K562 (cell line): ENCODE measurements around the gene ATP9B. TPM values are rescaled to one million over a fixed set of nuclear protein-coding genes. Genes with fewer than 3 reads are reported as not detected.

Source experiments
- ATAC-seq: fragments of 200-7000 bp; cut with Tn5 transposase; 3 replicates; pipeline ENCODE4 v1.9.1; 2020; ENCODE audit warnings: moderate library complexity
- BruUV-seq: library from RNA; stranded (reverse); fragments of 400-500 nt; replicated peaks from 2 replicates; lab custom pipeline; 2021; lab: Mats Ljungman, UMichigan
- CTCF ChIA-PET: fragments of 300-600 bp; formaldehyde crosslinking; extraction: SDS; loops from one replicate; lab custom pipeline; 2021; ENCODE audit warnings: low intra/inter-chr PET ratio; lab: Yijun Ruan, JAX
- POLR2A ChIA-PET: fragments of 300-600, 350-650 bp; sonication (Branson Sonifier 250); formaldehyde crosslinking; extraction: SDS; loops from one replicate; lab custom pipeline; 2021; ENCODE audit warnings: antibody characterized with exemption, inconsistent platforms; lab: Yijun Ruan, JAX
- DNase-seq, 4 experiments: peaks; one replicate each; pipeline versions ENCODE4 v3.0.0 to v3.0.0-alpha.2; 2011 to 2018; ENCODE audit warnings: low spot score in 3 of 4, mixed read lengths in 3 of 4; ENCODE audit errors: extremely low read depth in 1 of 4
- FAIRE-seq: peaks from 2 replicates; lab custom pipeline; 2011; peaks lifted over from hg19 to GRCh38; lab: Jason Lieb, UNC
- H2AFZ ChIP-seq: 2 replicates; pipeline ENCODE4 v1.6.0; 2011; ENCODE audit warnings: low read depth, low read length, control low read depth, inconsistent platforms
- H3K27ac ChIP-seq: fragments of 200-600 bp; 3 replicates; pipeline ENCODE4 v1.8.0; 2011; ENCODE audit warnings: low read depth, mild to moderate bottlenecking, control low read depth, inconsistent platforms, low read length, moderate library complexity, mixed read lengths; ENCODE audit errors: extremely low read depth
- H3K27me3 ChIP-seq, 2 experiments: fragments of 300-600 bp in 1 of 2; 2 replicates in 1 of 2; 3 replicates in 1 of 2; pipeline versions ENCODE4 v1.6.0 to v1.8.0; 2011; ENCODE audit warnings: inconsistent platforms in 2 of 2, low read length in 2 of 2, mild to moderate bottlenecking in 1 of 2, mixed read lengths in 1 of 2, moderate library complexity in 1 of 2; ENCODE audit not compliant: control insufficient read depth in 2 of 2, insufficient read depth in 2 of 2
- H3K36me3 ChIP-seq: fragments of 300-600 bp; 3 replicates; pipeline ENCODE4 v1.8.0; 2011; ENCODE audit warnings: mild to moderate bottlenecking, low read length, inconsistent platforms; ENCODE audit not compliant: control insufficient read depth, insufficient read depth
- H3K4me1 ChIP-seq, 2 experiments: fragments of 200-600 bp in 1 of 2; replicated peaks in 1 of 2; 2 replicates in 1 of 2; 3 replicates in 1 of 2; pipeline versions ENCODE4 v1.5.1 to v1.8.0; 2011; ENCODE audit warnings: inconsistent platforms in 2 of 2, low read length in 2 of 2, mild to moderate bottlenecking in 1 of 2, mixed read lengths in 1 of 2, moderate library complexity in 1 of 2; ENCODE audit not compliant: control insufficient read depth in 2 of 2, insufficient read depth in 2 of 2
- H3K4me2 ChIP-seq: 2 replicates; pipeline ENCODE4 v1.6.1; 2011; ENCODE audit warnings: low read length, control low read depth, inconsistent platforms, mixed read lengths; ENCODE audit not compliant: insufficient read depth
- H3K4me3 ChIP-seq: fragments of 200-600 bp; sonication (generic), shearing (Covaris generic); 2 replicates; pipeline ENCODE4 v1.5.1; 2016; ENCODE audit warnings: control low read depth, inconsistent platforms
- H3K79me2 ChIP-seq: fragments of 200-600 bp; 3 replicates; pipeline ENCODE4 v1.8.0; 2011; ENCODE audit warnings: low read length, inconsistent platforms; ENCODE audit not compliant: control insufficient read depth, insufficient read depth
- H3K9ac ChIP-seq, 2 experiments: 2 replicates each; pipeline versions ENCODE4 v1.6.0 to v1.6.1; 2011; ENCODE audit warnings: low read depth in 2 of 2, low read length in 2 of 2, control low read depth in 1 of 2, inconsistent platforms in 1 of 2, mild to moderate bottlenecking in 1 of 2, mixed read lengths in 1 of 2; ENCODE audit not compliant: insufficient read depth in 1 of 2
- H3K9me1 ChIP-seq: one replicate; pipeline ENCODE4 v1.6.0; 2011; ENCODE audit warnings: inconsistent platforms, mild to moderate bottlenecking, low read length, moderate library complexity; ENCODE audit not compliant: control insufficient read depth, insufficient read depth
- H3K9me3 ChIP-seq: replicated peaks from 2 replicates; pipeline ENCODE4 v1.5.1; 2011; ENCODE audit warnings: low read depth, low read length, inconsistent platforms; ENCODE audit not compliant: control insufficient read depth, insufficient read depth
- H4K20me1 ChIP-seq: replicated peaks from 2 replicates; pipeline ENCODE4 v1.6.1; 2011; ENCODE audit warnings: low read length, inconsistent platforms, mixed read lengths; ENCODE audit not compliant: control insufficient read depth, insufficient read depth
- DACH1 ChIP-seq: fragments of 450-650 bp; IDR thresholded peaks from 2 replicates; pipeline ENCODE4 v1.6.1; 2018; ENCODE audit not compliant: partially characterized antibody
- DEAF1 ChIP-seq: fragments of 450-650 bp; formaldehyde crosslinking; IDR thresholded peaks from 2 replicates; pipeline ENCODE4 v1.4.0; 2020; ENCODE audit warnings: mild to moderate bottlenecking, moderate library complexity
- SRF ChIP-seq, 2 experiments: fragments of 250-450, 450-650 bp in 1 of 2; sonication (Bioruptor Pico) in 1 of 2; sonication (generic) in 1 of 2; formaldehyde crosslinking; IDR thresholded peaks; 2 replicates each; pipeline versions ENCODE4 v1.5.0 to v1.5.1; 2020 to 2022; ENCODE audit warnings: mild to moderate bottlenecking in 1 of 2, missing genetic modification reagents in 1 of 2
- TFAP4 ChIP-seq: sonication (generic); formaldehyde crosslinking; IDR thresholded peaks from 2 replicates; pipeline ENCODE4 v1.8.0; 2022; ENCODE audit warnings: missing genetic modification reagents, mild to moderate bottlenecking, moderate library complexity, borderline replicate concordance
- TRIM28 ChIP-seq: fragments of 450-650 bp; IDR thresholded peaks from 2 replicates; pipeline ENCODE4 v1.6.1; 2017
- ZBTB12 ChIP-seq: fragments of 250-450 bp; sonication (Bioruptor Pico); IDR thresholded peaks from 2 replicates; pipeline ENCODE4 v1.4.0; 2020
- ZKSCAN3 ChIP-seq: fragments of 250-450 bp; sonication (Bioruptor Pico); IDR thresholded peaks from 2 replicates; pipeline ENCODE4 v1.4.0; 2020
- WGBS: fragments of 100-300 bp; shearing (Covaris generic); methylation state at CpG from one replicate; pipeline ENCODE4 v1.1.6; 2016; ENCODE audit warnings: low coverage, mixed read lengths; ENCODE audit not compliant: insufficient coverage; ENCODE audit errors: missing lambda C conversion rate; 5-methylcytosine and 5-hydroxymethylcytosine counted together
- in situ Hi-C: fragments of 300-500 bp; cut with MboI; formaldehyde crosslinking; loops from 4 replicates; pipeline ENCODE4 v1.15.0; 2018; ENCODE audit warnings: inconsistent platforms, mixed read lengths
- intact Hi-C: fragments of 100-400 bp; cut with micrococcal nuclease; formaldehyde crosslinking; loops from 2 replicates; pipeline ENCODE4 v1.14.2; 2022
- polyA plus RNA-seq, 8 experiments: library from polyadenylated mRNA; depleted of rRNA in 4 of 8; stranded (reverse) in 5 of 8; unstranded in 3 of 8; fragments of >200 nt; fragmentation: Nextera tagmentation in 2 of 8; fragmentation: Illumina TruSeq in 1 of 8; extraction: Ambion mirVana in 2 of 8; extraction: Trizol in 1 of 8; gene quantifications; 2 replicates each; pipeline versions ENCODE4 v1.2.1 to v1.2.3, GENCODE V29; 2011 to 2014; ENCODE audit warnings: inconsistent platforms in 1 of 8, missing spikeins in 1 of 8
- total RNA-seq, 7 experiments: library from RNA; depleted of rRNA in 6 of 7; stranded (reverse); fragments of >200 nt in 6 of 7; fragmentation: Illumina TruSeq in 2 of 7; extraction: Trizol in 2 of 7; gene quantifications; 2 replicates each; pipeline versions ENCODE4 v1.2.1 to v1.2.3, GENCODE V29; 2011 to 2021; ENCODE audit warnings: low replicate concordance in 1 of 7

ATP9B gene
- total and polyA plus RNA-seq, 9 of the 15 experiments (the other 6 are each of a cell fraction or from before 2014, with no cell fraction given), result 0.66 to 13.2 (median 7.9) TPM

- intact Hi-C loops, result no loop called here
- no peak for ATAC-seq
- H3K27ac ChIP-seq, result no peak overlapping the region
- no peak for DNase-seq
- no peaks in the 10 kb centered on the region for H4K20me1 ChIP-seq
- no peak overlapping the region for H3K9ac ChIP-seq
- in situ Hi-C loops, result no loop called here
- BruUV-seq, result no TSS peak
- POLR2A ChIA-PET, result no interaction called here
- H3K79me2 ChIP-seq, result no peaks in the 10 kb centered on the region
- no peak for FAIRE-seq
- TF ChIP-seq DACH1 (peak; percentile 91), TFAP4 (CRISPR knock-in tag) (no peak)
- no peaks in the 10 kb centered on the region for H3K9me3 ChIP-seq
- CTCF ChIA-PET, result no interaction called here
- no peaks in the 10 kb centered on the region for H3K4me1 ChIP-seq
- H3K36me3 ChIP-seq, result no peaks in the 10 kb centered on the region
- no peak overlapping the region for H3K4me3 ChIP-seq
- H3K4me2 ChIP-seq, result no peak overlapping the region
- no peaks in the 10 kb centered on the region for H3K27me3 ChIP-seq
- H3K9me1 ChIP-seq, result no peaks in the 10 kb centered on the region
- H2AFZ ChIP-seq, result no peak overlapping the region
Measured at GRCh38 chr18:79135924-79136323, 66.7 kb downstream of the ATP9B start.

- Histone ChIP-seq H3K4me1 (no peaks in the 10 kb centered on the region), H2AFZ (no peak overlapping the region), H3K9ac (no peak overlapping the region), H3K36me3 (no peaks in the 10 kb centered on the region), H3K4me3 (no peak overlapping the region), H4K20me1 (no peaks in the 10 kb centered on the region), H3K79me2 (no peaks in the 10 kb centered on the region), H3K9me1 (no peaks in the 10 kb centered on the region), H3K9me3 (no peaks in the 10 kb centered on the region), H3K4me2 (no peak overlapping the region), H3K27ac (no peak overlapping the region), H3K27me3 (no peaks in the 10 kb centered on the region)
- TF ChIP-seq SRF (CRISPR knock-in tag; IDR thresholded peaks at IDR 0.05) (no peak), TRIM28 (no peak), ZBTB12 (CRISPR knock-in tag) (no peak), DEAF1 (CRISPR knock-in tag) (no peak), ZKSCAN3 (CRISPR knock-in tag) (no peak)
- 66% methylated on average over 4 of the region's 6 CpGs for WGBS
- FAIRE-seq (no peak), ATAC-seq (peak; percentile 54; the same call in 1 of the 3 replicates), DNase-seq (peak in 1 of 4 experiments; percentile 25)
- POLR2A ChIA-PET, result no interaction called here
- CTCF ChIA-PET, result no interaction called here
- BruUV-seq, result no TSS peak
- in situ Hi-C loops (no loop called here), intact Hi-C loops (no loop called here)
Measured at GRCh38 chr18:79136742-79137141, 67.5 kb downstream of the ATP9B start.
